Upper lobe of left lung (tissue), 4 donors: Measurements from ENCODE around the gene GJA3.

ENCODE experiments used
- POLR2AphosphoS5 ChIP-seq, 2 donors: sonication (generic); formaldehyde crosslinking; IDR thresholded peaks; one replicate each; pipeline ENCODE4 v1.5.1; 2017; ENCODE audit warnings: antibody characterized with exemption in 2 of 2
- TF ChIP-seq, protein P1 (sequence below), 6 experiments: fragments of 450-650 bp in 4 of 6; fragments of 200-600 bp in 2 of 6; sonication (generic) in 2 of 6; IDR thresholded peaks; one replicate each; pipeline ENCODE4 v1.5.1; 2016 to 2019; ENCODE audit warnings: antibody characterized with exemption in 6 of 6

DNA sequence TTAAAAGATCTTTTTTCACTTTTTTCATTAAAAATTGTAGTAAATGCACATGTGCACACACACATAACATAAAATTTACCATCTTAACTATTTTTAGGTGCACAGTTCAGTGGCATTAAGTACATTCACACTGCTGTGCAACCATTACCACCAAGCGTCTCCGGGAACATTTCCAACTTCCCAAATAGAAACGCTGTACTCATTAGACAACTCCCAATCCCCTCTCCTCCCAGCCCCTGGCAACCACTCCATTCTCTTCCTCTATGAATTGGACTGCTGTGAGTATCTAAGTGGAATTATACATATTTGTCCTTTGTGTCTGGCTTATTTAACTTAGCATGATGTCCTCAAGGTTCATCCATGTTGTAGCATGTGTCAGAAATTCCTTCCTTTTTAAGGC lies 20.3 kb upstream of the GJA3 start:
- TF ChIP-seq POLR2AphosphoS5 (IDR thresholded peaks at IDR 0.05): no peak
- TF ChIP-seq, protein P1, sequence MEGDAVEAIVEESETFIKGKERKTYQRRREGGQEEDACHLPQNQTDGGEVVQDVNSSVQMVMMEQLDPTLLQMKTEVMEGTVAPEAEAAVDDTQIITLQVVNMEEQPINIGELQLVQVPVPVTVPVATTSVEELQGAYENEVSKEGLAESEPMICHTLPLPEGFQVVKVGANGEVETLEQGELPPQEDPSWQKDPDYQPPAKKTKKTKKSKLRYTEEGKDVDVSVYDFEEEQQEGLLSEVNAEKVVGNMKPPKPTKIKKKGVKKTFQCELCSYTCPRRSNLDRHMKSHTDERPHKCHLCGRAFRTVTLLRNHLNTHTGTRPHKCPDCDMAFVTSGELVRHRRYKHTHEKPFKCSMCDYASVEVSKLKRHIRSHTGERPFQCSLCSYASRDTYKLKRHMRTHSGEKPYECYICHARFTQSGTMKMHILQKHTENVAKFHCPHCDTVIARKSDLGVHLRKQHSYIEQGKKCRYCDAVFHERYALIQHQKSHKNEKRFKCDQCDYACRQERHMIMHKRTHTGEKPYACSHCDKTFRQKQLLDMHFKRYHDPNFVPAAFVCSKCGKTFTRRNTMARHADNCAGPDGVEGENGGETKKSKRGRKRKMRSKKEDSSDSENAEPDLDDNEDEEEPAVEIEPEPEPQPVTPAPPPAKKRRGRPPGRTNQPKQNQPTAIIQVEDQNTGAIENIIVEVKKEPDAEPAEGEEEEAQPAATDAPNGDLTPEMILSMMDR (IDR thresholded peaks at IDR 0.05): no peak
